Measurements from ENCODE around the gene PPP1R13B. TPM values are rescaled to one million over a fixed set of nuclear protein-coding genes. Genes with fewer than 3 reads are reported as not detected.
A peak's percentile ranks its signal among the peaks of the same experiment; 100 is the strongest.
"Not testable (repeated sequence)": the region's sequence is repeated elsewhere in the genome, so short reads cannot be mapped to it uniquely, and the experiment has no call there.

Gene PPP1R13B
- total RNA-seq, 2 donors from 2014 or later = 11.7 to 12.1 TPM

DNA sequence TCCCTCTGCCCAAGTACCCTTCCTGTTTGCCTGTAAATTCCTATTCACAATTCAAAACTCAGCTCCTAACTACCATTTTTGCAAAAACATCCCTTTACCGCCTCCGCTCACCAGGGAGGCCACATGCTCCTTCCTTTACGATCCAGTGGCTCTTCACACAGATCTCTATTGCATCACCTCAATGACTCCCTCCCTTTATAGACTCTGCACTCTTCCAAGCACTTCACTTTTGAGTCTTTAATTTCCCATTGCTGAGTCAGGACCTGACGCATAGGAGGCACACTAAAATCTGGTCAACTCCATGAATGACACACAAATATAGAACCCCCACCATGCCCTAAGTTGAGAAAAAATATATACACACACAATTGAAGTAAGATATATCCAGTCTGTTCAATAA is 45.9 kb downstream of the PPP1R13B start:
- DNase-seq (ENCODE audit: low spot score in 2 of 2) = no peak
- Mint-ChIP-seq H3K9me3 (no peaks in the 10 kb centered on the region), H3K27ac (peak overlapping the region in 1 of 2 donors; percentile 58), H3K36me3 (no peaks in the 10 kb centered on the region)
- ATAC-seq = no peak

DNA sequence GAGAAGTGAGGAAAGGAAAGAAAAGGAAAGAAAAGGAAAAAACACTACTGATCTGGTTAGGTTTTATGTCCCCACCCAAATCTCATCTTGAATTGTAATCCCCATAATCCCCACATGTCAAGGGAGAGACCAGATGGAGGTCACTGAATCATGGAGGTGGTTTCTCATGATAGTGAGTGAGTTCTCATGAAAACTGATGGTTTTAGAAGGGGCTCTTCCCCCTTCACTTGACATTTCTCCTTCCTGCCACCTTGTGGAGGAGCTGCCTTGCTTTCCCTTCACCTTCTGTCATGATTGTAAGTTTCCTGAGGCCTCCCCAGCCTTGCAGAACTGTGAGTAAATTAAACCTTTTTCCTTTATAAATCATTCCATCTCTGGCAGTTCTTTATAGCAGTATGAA is 54.2 kb downstream of the PPP1R13B start:
- not testable (repeated sequence) for H3K9me3 Mint-ChIP-seq; ATAC-seq; H3K27ac Mint-ChIP-seq; H3K36me3 Mint-ChIP-seq; DNase-seq (ENCODE audit: low spot score in 2 of 2)

DNA sequence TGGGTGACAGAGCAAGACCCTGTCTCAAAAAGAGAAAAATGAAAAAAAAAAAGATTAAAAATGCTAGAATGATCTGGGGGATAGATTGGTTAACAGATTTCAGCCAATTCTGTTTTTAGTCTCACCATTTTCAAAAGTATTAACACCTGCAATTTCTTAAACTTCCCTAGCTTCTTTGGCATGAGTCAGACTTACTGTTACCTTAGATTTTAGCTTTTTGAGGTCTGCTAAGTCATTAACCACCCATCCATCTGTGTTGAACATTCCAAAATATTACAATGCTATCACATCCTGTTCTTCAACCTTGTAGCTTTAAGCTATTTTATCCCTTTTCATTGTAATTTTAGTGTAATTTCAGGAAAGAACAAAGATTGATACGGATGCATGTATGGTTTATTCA is 59.3 kb downstream of the PPP1R13B start:
- no peak overlapping the region for H3K27ac Mint-ChIP-seq
- no peaks in the 10 kb centered on the region for H3K36me3 Mint-ChIP-seq
- ATAC-seq = no peak
- DNase-seq (ENCODE audit: low spot score in 2 of 2) = no peak
- H3K9me3 Mint-ChIP-seq = no peaks in the 10 kb centered on the region

DNA sequence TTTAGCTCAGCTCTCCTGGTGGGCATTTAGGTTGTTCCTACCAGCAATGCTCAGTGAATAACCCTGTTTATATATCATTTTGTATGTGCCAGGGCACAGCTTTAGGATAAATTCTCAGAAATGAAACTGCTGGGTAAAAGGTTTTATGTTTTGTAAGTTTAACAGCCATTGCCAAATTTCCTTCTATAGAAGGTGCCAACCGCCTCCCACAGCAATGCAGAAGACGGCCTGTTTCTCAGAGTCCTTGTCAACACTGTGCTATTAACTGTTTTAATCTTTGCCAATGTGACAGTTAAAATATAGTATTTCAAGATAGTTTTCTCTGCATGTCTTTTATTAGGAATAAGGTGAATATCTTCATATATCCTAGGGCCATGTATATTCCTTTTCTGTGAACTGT is 65.0 kb downstream of the PPP1R13B start:
- Mint-ChIP-seq H3K9me3 (no peaks in the 10 kb centered on the region), H3K27ac (no peak overlapping the region), H3K36me3 (no peaks in the 10 kb centered on the region)
- no peak for DNase-seq (ENCODE audit: low spot score in 2 of 2)
- no peak for ATAC-seq

DNA sequence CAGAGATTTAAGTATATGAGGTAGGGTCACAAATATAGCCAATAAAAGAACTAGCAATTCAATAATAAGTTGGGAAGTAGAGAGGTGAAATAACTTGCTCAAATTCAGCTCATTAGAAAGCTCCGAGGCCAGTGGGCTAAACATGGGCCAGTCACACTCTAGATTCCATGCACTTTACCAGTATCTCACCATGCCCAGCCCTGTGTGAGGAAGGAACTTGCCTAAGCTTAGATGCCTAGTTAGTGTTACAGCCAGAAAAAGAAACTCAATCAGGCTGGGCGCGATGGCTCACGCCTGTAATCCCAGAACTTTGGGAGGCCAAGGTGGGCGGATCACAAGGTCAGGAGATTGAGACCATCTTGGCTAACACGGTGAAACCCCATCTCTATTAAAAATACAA is 71.1 kb downstream of the PPP1R13B start:
- H3K27ac Mint-ChIP-seq = not testable (repeated sequence)

DNA sequence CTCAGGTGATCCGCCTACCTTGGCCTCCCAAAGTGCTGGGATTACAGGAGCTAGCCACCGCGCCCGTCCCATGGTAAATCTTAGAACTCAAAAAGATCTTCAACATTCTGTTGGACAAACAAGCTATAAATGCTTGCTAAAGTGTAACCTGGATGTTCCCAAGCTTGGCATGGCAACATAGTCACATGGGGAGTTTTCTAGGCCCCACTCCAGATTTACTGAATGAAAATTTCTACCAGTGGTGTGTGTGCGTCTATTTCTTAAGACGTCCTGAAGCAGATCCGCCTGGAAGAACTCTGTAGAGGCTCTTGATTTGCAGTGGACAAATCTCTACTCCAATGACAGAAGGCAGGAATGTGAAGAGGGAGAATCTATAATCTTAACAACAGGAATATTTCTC is 71.9 kb downstream of the PPP1R13B start:
- DNase-seq (ENCODE audit: low spot score in 2 of 2) (no peak), ATAC-seq (no peak)
- Mint-ChIP-seq H3K36me3 (peaks cover 0 to 8% of the 10 kb centered on the region in 2 donors), H3K27ac (no peak overlapping the region), H3K9me3 (no peaks in the 10 kb centered on the region)

More for the DNA sequence above, 71.1 kb downstream of the PPP1R13B start:
- not testable (repeated sequence) for ATAC-seq; H3K36me3 Mint-ChIP-seq; H3K9me3 Mint-ChIP-seq; DNase-seq (ENCODE audit: low spot score in 2 of 2)

DNA sequence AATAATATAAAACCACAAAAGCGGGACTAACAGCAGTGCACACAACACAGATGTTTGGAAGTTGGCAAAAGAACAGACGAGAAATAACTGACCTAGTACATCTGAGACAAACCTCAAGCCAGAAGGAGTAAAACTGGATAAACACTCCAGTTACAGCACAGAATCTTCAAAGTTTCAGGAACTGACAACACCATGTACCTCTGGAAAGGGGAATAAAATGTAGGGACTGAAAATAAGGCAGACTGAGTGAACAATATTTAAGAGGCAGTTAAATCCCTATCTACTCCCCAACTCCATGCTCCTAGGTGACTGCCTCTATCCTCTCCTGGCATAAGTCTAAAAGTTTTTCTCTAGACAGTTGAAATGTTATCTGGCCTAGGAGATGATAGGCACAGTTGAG is 73.9 kb downstream of the PPP1R13B start:
- no peak overlapping the region for H3K27ac Mint-ChIP-seq
- H3K36me3 Mint-ChIP-seq = peaks cover 0 to 8% of the 10 kb centered on the region in 2 donors
- no peak for DNase-seq (ENCODE audit: low spot score in 2 of 2)
- ATAC-seq = no peak
- no peaks in the 10 kb centered on the region for H3K9me3 Mint-ChIP-seq

DNA sequence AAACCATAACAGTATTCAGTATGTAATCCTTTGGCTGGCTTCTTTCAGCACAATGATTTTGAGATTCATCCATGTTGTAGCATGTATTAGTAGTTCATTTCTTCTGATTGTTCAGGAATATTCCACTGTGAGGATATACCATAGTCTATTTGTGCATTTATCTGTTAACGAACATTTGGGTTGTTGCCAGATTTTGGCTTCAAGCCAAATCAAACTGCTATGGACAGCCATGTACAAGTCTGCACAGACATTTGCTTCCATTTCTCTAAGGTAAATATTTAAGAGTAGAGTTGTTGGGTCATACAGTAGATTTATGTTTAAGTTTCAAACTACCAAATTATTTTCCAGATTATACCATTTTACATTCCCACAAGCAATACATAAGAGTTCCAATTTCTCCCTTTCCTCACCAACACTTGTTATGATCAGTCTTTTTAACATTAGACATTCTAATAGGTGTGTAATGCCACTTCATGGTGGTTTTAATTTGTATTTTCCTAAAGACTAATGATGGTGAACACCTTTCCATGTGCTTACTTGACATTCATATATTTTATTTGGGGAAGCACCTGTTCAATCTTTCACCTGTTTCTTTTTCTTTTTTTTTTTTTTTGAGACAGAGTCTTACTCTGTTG is 75.2 kb downstream of the PPP1R13B start:
- ATAC-seq (no peak), DNase-seq (ENCODE audit: low spot score in 2 of 2) (no peak)
- H3K36me3 Mint-ChIP-seq = peaks cover 0 to 8% of the 10 kb centered on the region in 2 donors
- H3K27ac Mint-ChIP-seq = no peak overlapping the region
- H3K9me3 Mint-ChIP-seq = no peaks in the 10 kb centered on the region

DNA sequence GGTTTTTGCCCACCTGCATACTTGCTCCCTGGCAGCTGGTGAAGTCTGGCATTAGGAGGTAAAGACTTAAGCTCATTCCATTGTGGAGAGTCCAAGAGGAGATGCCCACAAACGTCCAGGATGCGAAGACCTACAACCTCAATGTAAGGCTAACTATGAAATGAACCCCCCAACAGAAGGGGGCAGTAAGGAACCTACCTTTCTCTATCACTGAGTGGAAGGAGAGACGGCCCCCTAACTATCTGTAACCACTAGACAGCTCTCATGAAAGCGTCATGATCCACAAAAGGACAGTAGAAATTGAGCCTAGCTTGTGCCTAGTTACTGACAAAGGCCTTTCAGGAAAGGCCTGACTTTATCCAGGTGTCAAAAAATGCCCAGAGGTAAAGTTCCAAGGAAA is 76.5 kb downstream of the PPP1R13B start:
- Mint-ChIP-seq H3K27ac (no peak overlapping the region), H3K9me3 (no peaks in the 10 kb centered on the region), H3K36me3 (peaks cover 0 to 8% of the 10 kb centered on the region in 2 donors)
- no peak for DNase-seq (ENCODE audit: low spot score in 2 of 2)
- no peak for ATAC-seq

DNA sequence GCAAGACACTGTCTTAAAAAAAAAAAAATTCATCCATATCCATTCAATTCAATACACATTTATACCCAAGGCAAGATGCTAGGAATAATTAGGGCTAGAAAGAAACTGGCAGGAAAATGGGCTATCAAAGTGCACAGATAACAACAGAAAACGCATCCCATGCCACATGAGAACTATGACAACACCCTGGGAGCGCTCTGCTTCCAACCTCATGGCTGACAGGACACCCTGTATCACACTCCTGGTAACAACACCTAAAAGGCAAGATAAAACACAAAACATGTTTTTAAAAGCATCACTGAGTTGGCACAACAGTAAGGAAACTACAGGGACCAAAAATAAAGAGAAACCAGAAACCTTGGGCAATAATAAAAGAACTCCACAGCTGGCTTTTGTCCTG is 76.9 kb downstream of the PPP1R13B start:
- ATAC-seq (no peak), DNase-seq (ENCODE audit: low spot score in 2 of 2) (no peak)
- Mint-ChIP-seq H3K27ac (no peak overlapping the region), H3K36me3 (peaks cover 0 to 8% of the 10 kb centered on the region in 2 donors), H3K9me3 (no peaks in the 10 kb centered on the region)

DNA sequence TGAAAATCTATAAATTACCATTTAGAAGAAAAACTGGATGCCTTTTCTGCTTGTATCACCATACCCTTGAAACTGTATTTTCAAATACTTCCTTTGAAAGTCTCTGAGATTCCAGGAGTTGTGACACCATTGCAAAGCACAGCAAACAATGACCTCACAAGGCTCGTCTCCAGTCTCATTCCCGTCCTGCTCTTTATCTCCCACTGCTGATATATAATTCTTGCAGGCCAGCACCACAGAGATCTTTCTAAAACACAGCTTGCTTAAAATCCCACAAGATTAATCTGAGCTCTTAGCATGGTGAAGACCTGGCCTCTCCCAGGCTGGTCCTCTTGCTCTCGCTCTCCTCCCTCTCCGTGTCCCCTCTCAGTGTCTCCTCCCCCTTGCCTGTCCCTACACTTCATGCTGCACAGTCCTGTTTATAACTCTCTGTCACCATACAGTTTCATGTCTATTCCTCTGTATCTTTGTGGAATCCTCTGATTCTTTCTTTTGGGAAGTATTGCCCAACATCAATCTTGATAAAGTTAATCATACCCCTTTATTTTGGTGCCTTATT is 80.0 kb downstream of the PPP1R13B start:
- ATAC-seq = no peak
- Mint-ChIP-seq H3K27ac (no peak overlapping the region), H3K36me3 (peaks cover 0 to 7% of the 10 kb centered on the region in 2 donors), H3K9me3 (no peaks in the 10 kb centered on the region)
- no peak for DNase-seq (ENCODE audit: low spot score in 2 of 2)

DNA sequence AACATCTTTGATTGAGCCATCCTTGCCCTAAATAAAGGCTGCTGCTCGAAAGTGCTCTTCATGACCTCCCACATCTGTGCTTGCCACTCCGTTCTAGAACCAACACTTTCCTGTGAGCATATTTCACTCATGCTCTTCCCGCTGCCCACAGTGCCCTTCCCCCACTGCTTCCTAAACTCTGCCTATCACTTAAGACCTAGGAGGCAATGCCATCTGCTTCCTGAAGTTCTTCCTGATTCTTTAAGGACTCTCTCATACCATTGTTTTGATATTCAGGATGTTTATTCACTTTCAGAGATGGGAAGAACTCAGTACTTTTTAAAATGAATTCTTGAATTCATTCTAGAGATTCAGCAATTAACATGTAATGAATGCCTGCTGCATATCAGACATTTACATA is 81.8 kb downstream of the PPP1R13B start:
- H3K36me3 Mint-ChIP-seq = no peaks in the 10 kb centered on the region
- H3K27ac Mint-ChIP-seq = no peak overlapping the region
- H3K9me3 Mint-ChIP-seq = no peaks in the 10 kb centered on the region
- ATAC-seq (no peak), DNase-seq (ENCODE audit: low spot score in 2 of 2) (no peak)

DNA sequence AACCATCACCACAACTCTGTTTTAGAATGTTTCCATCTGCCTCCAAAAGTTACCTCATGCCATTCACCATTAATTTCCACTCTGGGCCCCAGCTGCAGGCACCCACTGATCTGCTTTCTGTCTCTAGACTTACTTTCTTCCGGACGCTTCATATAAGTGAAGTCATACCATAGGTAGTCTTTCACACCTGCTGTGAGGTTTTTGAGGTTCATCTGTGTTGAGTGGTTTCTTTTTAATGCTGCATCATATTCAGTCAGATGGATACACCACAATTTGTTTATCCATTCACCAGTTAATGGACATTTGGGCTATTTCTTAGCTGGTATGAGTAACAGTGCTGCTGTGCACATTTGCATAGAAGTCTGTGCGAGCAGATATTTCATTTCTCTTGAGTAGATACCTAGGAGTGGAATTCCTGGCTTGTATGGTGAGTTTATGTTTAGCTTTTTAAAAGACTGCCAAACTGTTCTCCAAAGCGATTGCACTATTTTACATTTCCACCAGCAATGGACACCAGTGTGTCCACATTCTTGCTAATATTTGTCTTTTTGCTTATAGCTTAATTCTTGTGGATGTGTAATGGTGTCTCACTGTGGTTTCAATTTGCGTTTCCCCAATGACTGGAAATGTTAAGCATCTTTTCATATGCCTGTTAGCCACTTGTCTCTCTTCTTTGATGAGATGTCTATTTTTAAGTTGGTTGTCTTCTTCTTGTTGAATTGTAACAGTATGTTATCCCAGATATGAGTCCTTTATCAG is 83.5 kb downstream of the PPP1R13B start:
- Mint-ChIP-seq H3K9me3 (no peaks in the 10 kb centered on the region), H3K36me3 (no peaks in the 10 kb centered on the region), H3K27ac (no peak overlapping the region)
- ATAC-seq = peak in 1 of 2 donors; percentile 92
- DNase-seq (ENCODE audit: low spot score in 2 of 2) = no peak

DNA sequence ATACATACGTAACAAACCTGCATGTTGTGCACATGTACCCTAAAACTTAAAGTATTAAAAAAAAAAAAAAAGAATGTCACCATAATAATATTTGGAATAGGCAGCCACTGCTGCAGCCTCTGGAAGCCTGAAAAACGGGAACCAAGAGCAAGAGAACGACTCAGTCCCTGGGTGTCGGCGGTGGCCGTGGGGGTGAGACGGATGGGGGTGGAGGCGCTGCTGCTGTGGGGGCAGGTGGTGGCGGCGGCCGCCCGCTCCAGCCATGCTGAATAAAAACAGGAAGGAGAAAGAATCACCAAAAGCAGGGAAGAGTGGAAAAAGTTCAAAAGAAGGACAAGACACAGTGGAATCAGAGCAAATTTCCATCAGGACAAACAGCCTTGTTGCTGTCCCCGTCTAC is 84.8 kb downstream of the PPP1R13B start:
- no peak for ATAC-seq

DNA sequence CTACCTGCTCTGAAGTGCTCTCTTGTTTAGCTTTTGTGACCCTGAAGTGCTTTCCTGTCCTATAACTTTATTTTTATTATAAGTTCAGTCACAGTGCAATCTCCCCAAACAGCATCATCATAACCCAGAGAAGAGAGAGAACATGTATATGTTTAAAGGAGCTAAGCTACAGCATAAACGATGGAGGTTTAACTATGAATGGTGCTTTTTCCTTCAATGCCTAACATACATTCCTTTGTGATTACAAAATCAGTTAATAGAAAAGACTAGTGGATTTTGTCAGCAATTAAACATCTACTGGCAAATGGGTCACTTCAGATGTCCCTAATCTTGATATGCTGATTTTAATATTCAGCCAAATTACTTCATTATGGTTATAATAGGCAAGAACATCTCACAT is 85.3 kb downstream of the PPP1R13B start:
- Mint-ChIP-seq H3K36me3 (no peaks in the 10 kb centered on the region), H3K9me3 (no peaks in the 10 kb centered on the region), H3K27ac (no peak overlapping the region)
- ATAC-seq (no peak), DNase-seq (ENCODE audit: low spot score in 2 of 2) (no peak)

More for the DNA sequence above, 84.8 kb downstream of the PPP1R13B start:
- no peaks in the 10 kb centered on the region for H3K9me3 Mint-ChIP-seq
- no peaks in the 10 kb centered on the region for H3K36me3 Mint-ChIP-seq
- H3K27ac Mint-ChIP-seq = no peak overlapping the region
- no peak for DNase-seq (ENCODE audit: low spot score in 2 of 2)

DNA sequence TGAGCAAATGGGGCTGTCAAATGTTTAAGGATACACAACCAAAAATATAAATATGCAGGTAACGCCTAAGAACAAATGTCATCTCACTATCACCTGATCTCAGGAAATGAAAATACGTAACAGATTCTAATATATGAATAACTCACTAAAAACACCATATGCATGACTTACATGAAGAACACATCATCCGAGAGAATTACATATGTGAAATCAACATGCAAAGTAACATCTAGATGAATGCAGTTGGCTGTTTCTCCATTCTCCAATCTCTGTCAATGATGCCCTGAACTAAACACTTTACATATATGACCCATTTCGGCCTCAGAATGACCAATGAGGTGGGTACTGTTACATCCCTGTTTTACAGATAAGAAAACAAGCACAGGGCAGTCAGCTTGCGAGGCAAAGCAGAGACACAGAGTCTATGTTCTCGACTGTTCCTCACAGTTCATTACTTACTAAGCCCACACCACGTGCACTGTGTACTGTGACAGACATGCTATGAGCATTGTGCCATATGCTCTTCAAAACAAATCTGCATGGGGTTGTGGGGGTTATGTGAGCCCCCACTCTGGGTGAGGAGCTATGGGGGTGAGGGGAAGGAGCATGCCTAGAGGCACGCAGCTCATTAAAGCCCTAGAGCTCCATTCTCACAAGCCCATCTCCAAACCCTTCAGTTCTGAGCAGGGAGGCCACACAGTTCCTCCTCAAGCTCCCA is 89.2 kb downstream of the PPP1R13B start:
- H3K27ac Mint-ChIP-seq = no peak overlapping the region
- no peaks in the 10 kb centered on the region for H3K9me3 Mint-ChIP-seq
- H3K36me3 Mint-ChIP-seq = no peaks in the 10 kb centered on the region
- no peak for DNase-seq (ENCODE audit: low spot score in 2 of 2)
- no peak for ATAC-seq

DNA sequence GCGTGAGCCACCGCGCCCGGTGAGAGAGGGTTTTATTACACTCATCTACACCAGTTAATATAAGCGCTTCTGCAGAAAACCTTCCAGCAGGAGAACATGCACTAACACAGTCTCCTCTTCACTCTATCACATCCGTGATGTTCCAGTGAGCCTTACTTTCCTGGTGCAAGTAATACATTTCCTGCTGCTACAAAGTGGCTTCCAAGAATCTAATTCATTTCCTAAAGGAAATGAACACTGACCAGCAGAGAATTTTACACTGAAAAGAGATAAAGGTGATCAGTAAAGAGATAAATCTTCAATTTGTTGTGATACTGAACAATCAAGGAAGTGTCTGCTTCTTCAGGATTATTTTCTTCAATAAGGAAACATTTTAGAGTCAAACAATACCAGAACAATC is 92.3 kb downstream of the PPP1R13B start:
- H3K9me3 Mint-ChIP-seq = no peaks in the 10 kb centered on the region
- no peak overlapping the region for H3K27ac Mint-ChIP-seq
- H3K36me3 Mint-ChIP-seq = no peaks in the 10 kb centered on the region
- DNase-seq (ENCODE audit: low spot score in 2 of 2) (no peak), ATAC-seq (no peak)

Data from activated naive CD4-positive, alpha-beta T cell treated with anti-CD3 and anti-CD28 coated beads, Interleukin-2, amount 50 U/mL, for 72 hours (primary cell).